ENCODE data around the gene EIF4EBP2. TPM values are rescaled to one million over a fixed set of nuclear protein-coding genes. Genes with fewer than 3 reads are reported as not detected.

Gene EIF4EBP2
- total RNA-seq, 1 donor, result 46.0 TPM

DNA sequence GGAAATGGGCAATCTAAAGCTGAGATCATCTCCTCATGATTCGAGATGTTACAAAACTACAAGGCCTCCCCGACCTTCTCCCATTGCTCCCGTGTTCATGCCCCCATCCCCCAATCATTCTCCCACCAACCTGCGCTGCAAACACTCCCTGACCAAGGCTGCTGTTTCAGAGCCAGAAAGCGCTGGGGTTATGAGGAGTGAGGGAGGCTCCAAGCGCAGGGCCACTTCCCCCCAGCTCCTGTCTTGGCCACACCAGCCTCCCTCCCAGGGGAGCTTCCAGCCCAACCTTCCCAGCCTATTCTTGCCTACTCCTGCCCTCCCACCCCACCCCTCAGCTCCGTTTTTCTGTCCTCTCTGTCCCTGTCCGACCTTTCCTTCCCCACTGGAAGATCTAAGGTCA, 52.2 kb downstream of the EIF4EBP2 start:
- TF ChIP-seq, protein P1, sequence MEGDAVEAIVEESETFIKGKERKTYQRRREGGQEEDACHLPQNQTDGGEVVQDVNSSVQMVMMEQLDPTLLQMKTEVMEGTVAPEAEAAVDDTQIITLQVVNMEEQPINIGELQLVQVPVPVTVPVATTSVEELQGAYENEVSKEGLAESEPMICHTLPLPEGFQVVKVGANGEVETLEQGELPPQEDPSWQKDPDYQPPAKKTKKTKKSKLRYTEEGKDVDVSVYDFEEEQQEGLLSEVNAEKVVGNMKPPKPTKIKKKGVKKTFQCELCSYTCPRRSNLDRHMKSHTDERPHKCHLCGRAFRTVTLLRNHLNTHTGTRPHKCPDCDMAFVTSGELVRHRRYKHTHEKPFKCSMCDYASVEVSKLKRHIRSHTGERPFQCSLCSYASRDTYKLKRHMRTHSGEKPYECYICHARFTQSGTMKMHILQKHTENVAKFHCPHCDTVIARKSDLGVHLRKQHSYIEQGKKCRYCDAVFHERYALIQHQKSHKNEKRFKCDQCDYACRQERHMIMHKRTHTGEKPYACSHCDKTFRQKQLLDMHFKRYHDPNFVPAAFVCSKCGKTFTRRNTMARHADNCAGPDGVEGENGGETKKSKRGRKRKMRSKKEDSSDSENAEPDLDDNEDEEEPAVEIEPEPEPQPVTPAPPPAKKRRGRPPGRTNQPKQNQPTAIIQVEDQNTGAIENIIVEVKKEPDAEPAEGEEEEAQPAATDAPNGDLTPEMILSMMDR (IDR thresholded peaks at IDR 0.05; ENCODE audit: extremely low read depth, low read depth, low read length), result no peak
- Histone ChIP-seq H4K20me1 (ENCODE audit: insufficient read depth, low read length) (no peaks in the 10 kb centered on the region), H3K36me3 (ENCODE audit: insufficient read depth, low read length) (no peaks in the 10 kb centered on the region), H3K9me3 (ENCODE audit: low read depth, low read length) (no peaks in the 10 kb centered on the region), H3K4me1 (ENCODE audit: insufficient read depth, low read length) (peaks cover 7% of the 10 kb centered on the region), H3K4me3 (ENCODE audit: insufficient read depth, low read length) (no peak overlapping the region), H3K4me2 (ENCODE audit: insufficient read depth, low read length) (no peak overlapping the region), H3K79me2 (ENCODE audit: insufficient read depth, low read length) (no peaks in the 10 kb centered on the region), H3K27ac (ENCODE audit: low read depth, low read length) (no peak overlapping the region), H2AFZ (ENCODE audit: low read length) (no peak overlapping the region), H3K27me3 (ENCODE audit: insufficient read depth, low read length) (peaks cover 8% of the 10 kb centered on the region)
- no peak for DNase-seq (ENCODE audit: insufficient read length, low spot score, missing footprints)

DNA sequence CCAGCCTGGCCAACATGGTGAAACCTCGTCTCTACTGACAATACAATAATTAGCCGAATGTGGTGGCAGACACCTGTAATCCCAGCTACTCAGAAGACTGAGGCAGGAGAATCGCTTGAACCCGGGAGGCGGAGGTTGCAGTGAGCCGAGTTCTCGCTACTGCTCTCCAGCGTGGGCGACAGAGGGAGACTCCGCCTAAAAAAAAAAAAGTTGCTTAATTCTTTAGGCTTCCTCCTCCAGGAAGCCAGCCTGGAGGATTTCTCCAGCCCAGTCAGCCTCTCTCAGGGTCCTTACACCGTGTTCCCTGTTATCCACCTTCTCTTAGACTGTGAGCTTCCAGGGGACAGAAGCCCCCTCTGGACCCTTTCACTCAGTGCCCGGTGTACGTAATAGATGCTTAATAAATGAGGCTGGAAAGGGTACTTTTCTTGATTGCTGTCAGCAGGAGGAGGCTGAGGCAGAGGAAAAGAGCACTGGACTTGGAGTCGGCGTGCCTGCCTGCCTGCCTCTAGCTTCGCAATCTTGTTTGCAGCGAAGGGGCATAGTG, 53.9 kb downstream of the EIF4EBP2 start:
- Histone ChIP-seq H4K20me1 (ENCODE audit: insufficient read depth, low read length) (no peaks in the 10 kb centered on the region), H3K4me2 (ENCODE audit: insufficient read depth, low read length) (peak overlapping the region; percentile 69), H3K27ac (ENCODE audit: low read depth, low read length) (no peak overlapping the region), H3K27me3 (ENCODE audit: insufficient read depth, low read length) (peaks cover 8% of the 10 kb centered on the region), H3K79me2 (ENCODE audit: insufficient read depth, low read length) (no peaks in the 10 kb centered on the region), H3K4me3 (ENCODE audit: insufficient read depth, low read length) (peak overlapping the region; percentile 50), H3K36me3 (ENCODE audit: insufficient read depth, low read length) (no peaks in the 10 kb centered on the region), H2AFZ (ENCODE audit: low read length) (no peak overlapping the region), H3K4me1 (ENCODE audit: insufficient read depth, low read length) (peaks cover 7% of the 10 kb centered on the region), H3K9me3 (ENCODE audit: low read depth, low read length) (no peaks in the 10 kb centered on the region)
- TF ChIP-seq, protein P1 (IDR thresholded peaks at IDR 0.05; ENCODE audit: extremely low read depth, low read depth, low read length), result no peak
- no peak for DNase-seq (ENCODE audit: insufficient read length, low spot score, missing footprints)

DNA sequence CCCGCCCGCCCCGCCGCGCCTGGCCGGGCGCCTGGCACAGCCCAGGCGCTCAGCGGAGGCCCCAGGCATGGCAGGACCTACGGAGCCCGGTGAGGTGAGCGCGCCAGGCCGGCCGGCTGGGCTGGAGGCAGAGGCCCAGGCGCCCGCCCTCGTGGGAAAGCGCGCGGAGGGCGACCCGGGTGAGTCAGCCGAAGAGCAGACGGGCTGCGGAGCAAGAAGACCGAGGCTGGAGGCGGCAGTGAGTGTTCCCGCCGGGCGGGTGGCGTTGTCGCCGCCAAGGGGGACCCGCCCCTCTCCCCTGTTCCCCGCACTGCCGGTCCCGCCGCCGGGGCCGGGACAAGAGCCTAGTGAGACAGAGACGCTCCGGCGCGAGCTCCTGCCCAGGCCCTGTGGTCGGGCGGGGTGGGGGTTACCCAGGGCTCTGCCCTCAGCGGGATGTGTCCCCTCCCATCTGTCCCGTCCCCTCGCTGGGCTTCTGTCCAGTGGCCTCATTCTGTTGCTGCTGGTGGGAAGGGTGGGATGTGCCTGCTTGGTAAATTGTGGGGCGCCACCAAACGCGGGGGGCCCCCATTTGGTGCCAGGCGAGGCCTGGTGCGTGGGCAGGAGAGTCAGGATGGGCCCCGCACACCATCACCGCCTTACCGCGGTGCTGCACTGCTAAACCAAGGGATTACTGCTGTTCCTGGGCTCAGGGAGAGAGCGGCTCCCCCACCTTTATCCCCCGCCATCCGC, 54.5 kb downstream of the EIF4EBP2 start:
- H3K9me3 ChIP-seq (ENCODE audit: low read depth, low read length), result no peaks in the 10 kb centered on the region
- peak overlapping the region; percentile 50 for H3K4me3 ChIP-seq (ENCODE audit: insufficient read depth, low read length)
- peak overlapping the region; percentile 69 for H3K4me2 ChIP-seq (ENCODE audit: insufficient read depth, low read length)
- H2AFZ ChIP-seq (ENCODE audit: low read length), result no peak overlapping the region
- no peak overlapping the region for H3K27ac ChIP-seq (ENCODE audit: low read depth, low read length)
- H3K4me1 ChIP-seq (ENCODE audit: insufficient read depth, low read length), result peaks cover 7% of the 10 kb centered on the region
- no peaks in the 10 kb centered on the region for H4K20me1 ChIP-seq (ENCODE audit: insufficient read depth, low read length)
- no peaks in the 10 kb centered on the region for H3K79me2 ChIP-seq (ENCODE audit: insufficient read depth, low read length)
- peaks cover 8% of the 10 kb centered on the region for H3K27me3 ChIP-seq (ENCODE audit: insufficient read depth, low read length)
- peak; percentile 99 for DNase-seq (ENCODE audit: insufficient read length, low spot score, missing footprints)
- TF ChIP-seq, protein P1 (IDR thresholded peaks at IDR 0.05; ENCODE audit: extremely low read depth, low read depth, low read length), result no peak
- H3K36me3 ChIP-seq (ENCODE audit: insufficient read depth, low read length), result no peaks in the 10 kb centered on the region

DNA sequence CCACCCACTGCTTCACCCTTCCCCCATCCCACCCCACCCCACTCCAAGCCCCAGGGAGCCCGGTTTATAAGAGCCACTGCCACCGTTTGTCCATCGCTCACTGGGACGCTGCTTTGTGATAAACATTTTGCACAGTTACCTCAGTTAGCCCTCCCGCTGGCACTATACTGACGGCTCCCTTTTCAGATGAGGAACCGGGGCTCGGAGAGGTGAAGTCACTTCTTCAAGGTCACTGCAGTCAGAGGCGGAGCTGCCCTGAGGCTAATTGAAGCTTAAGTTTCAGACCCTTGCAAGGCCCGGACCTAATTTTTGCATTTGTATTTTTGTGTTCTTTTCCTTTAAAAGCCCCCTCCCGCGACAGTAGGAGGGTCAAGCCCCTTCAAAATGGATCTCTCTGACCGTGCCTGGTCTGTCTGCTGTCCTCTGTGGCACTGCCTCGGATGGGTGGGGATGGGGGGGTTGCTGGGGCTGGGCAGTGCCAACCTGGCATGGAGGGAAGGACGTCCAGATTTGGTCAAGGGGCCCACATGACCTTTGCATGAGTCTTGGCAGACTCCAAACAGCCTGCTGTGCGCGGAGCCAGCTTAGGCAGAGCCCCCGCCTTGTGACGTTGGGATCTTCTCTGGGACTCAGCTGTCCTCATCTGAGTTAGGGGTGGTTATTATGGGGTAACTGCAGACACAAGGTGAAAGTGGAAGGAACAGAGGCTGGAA, 55.3 kb downstream of the EIF4EBP2 start:
- TF ChIP-seq, protein P1 (IDR thresholded peaks at IDR 0.05; ENCODE audit: extremely low read depth, low read depth, low read length), result no peak
- Histone ChIP-seq H2AFZ (ENCODE audit: low read length) (no peak overlapping the region), H4K20me1 (ENCODE audit: insufficient read depth, low read length) (no peaks in the 10 kb centered on the region), H3K27me3 (ENCODE audit: insufficient read depth, low read length) (peaks cover 8% of the 10 kb centered on the region), H3K27ac (ENCODE audit: low read depth, low read length) (no peak overlapping the region), H3K4me3 (ENCODE audit: insufficient read depth, low read length) (no peak overlapping the region), H3K36me3 (ENCODE audit: insufficient read depth, low read length) (no peaks in the 10 kb centered on the region), H3K4me2 (ENCODE audit: insufficient read depth, low read length) (no peak overlapping the region), H3K79me2 (ENCODE audit: insufficient read depth, low read length) (no peaks in the 10 kb centered on the region), H3K9me3 (ENCODE audit: low read depth, low read length) (no peaks in the 10 kb centered on the region), H3K4me1 (ENCODE audit: insufficient read depth, low read length) (peaks cover 7% of the 10 kb centered on the region)
- DNase-seq (ENCODE audit: insufficient read length, low spot score, missing footprints), result peak; percentile 72

Data from osteoblast (primary cell).